Activated CD4-positive, alpha-beta T cell treated with anti-CD3 and anti-CD28 coated beads for 4 hours (primary cell): ENCODE results near the gene ANKFY1.
"Not testable (repeated sequence)": the region's sequence is repeated elsewhere in the genome, so short reads cannot be mapped to it uniquely, and the experiment has no call there.

Experiments used
- DNase-seq, 2 donors: peaks; one replicate each; pipeline ENCODE4 v3.0.0-alpha.2; 2020

The ANKFY1 gene

GRCh38 chr17:4152471-4152870 lies 111.3 kb downstream of the ANKFY1 start:
- no peak for DNase-seq

DNA sequence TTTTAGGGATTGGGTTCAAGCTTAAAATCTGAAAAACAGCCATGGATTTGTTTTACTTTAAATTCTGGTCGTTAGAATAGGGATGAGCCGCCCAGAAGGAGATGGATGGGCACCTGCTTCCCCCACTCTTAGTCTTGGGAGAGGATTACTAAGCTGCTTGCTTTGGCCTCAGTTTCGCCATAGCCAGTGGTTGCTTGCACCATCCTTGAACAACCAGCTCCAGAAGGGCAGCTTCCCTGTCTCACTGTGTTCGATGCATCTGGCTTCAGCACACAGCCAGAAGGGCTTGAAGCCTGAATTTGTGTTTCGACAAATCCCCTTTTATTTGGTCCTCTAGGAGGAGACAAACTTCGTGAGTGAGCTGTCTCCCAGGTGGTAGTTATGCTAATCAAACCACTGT lies 113.7 kb downstream of the ANKFY1 start:
- DNase-seq, result no peak

GRCh38 chr17:4148611-4149308 lies 115.0 kb downstream of the ANKFY1 start:
- DNase-seq, result no peak

GRCh38 chr17:4147751-4148310 lies 115.9 kb downstream of the ANKFY1 start:
- no peak for DNase-seq

GRCh38 chr17:4146641-4147040 lies 117.1 kb downstream of the ANKFY1 start:
- no peak for DNase-seq

GRCh38 chr17:4144422-4144747 lies 119.4 kb downstream of the ANKFY1 start:
- DNase-seq, result no peak

GRCh38 chr17:4143563-4144421 lies 120.0 kb downstream of the ANKFY1 start:
- peak; percentile 86 to 87 for DNase-seq

DNA sequence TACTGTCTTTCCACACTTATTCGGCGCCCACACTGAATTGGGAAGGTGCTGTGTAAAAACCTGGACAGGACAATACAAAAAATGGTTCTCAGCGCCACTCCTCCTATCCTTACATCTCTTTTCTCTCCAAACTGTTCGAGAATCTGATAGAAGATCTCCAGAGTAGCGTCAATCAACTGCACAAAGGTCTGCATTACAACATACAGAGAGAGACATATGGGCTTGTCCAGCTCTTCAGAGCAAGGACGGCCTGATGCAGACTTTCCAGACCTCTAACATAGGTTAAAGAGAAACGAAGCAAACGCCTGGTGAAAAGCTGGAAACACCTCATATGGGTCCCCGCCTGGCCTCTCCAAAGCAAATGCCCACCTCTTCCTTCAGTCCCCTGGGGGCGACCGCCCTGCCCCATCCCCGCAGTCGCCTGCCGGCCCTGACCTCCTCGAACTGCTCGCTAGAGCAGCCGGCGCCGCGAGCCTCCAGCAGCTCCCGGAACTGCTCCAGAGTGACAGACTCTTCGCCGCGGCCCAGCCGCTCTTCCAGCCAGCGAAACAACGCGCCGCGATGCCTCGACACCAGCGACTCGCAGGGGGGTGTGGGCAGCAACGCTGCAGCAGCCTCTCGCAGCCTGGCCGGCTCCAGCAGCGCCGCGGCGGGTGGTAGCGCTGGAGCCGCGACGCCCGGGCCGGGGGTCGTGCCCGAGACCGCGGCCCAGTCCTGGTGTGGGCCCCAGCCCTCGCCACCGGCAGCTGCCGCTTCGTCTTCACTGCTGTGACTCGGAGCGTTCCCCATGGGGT lies 121.5 kb downstream of the ANKFY1 start:
- peak; percentile 20 to 38 for DNase-seq

- DNase-seq, result no peak
Measured at GRCh38 chr17:4140125-4140524, 123.7 kb downstream of the ANKFY1 start.

DNA sequence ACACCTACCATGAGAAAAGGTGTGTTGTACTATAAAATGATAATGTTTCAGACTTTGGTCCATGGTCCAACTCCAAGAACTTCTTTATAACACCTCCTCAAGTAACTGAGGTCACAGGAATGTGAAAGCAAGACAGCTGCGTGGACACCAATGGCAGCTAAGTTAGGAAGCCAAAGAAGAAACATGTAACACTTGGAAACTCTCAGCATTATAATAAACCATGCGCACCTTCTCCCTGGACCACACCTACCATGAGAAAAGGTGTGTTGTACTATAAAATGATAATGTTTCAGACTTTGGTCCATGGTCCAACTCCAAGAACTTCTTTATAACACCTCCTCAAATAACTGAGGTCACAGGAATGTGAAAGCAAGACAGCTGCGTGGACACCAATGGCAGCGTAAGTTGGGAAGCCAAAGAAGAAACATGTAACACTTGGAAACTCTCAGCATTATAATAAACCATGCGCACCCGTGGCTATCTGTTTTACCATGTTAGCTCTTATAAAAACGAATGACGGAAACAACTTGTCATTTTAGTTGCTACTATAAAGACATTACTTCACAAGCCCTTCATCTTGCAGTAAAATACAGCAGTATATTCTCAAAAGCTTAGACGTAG lies 124.8 kb downstream of the ANKFY1 start:
- DNase-seq, result not testable (repeated sequence)

- DNase-seq, result no peak
Measured at GRCh38 chr17:4136373-4136772, 127.4 kb downstream of the ANKFY1 start.

DNA sequence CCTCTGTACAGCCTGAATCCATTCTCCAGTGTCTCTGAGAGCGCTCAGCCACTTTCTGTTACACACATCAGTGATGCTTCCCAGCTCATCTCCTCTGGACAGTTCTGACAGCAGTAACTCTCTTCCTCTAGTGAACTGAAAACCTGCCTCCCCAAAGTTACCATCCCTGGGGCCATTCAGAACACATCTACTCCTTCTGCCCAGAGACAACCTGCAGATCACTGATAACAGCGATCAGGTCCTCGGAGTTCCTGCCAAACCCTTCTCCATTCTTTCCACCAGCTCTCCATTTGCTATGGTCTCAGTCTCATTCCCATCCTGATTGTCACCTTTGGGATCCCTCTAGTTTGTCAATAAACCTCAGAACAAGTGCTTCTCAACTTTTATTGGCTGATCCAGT lies 128.3 kb downstream of the ANKFY1 start:
- no peak for DNase-seq

GRCh38 chr17:4134721-4135120 lies 129.1 kb downstream of the ANKFY1 start:
- DNase-seq, result no peak

DNA sequence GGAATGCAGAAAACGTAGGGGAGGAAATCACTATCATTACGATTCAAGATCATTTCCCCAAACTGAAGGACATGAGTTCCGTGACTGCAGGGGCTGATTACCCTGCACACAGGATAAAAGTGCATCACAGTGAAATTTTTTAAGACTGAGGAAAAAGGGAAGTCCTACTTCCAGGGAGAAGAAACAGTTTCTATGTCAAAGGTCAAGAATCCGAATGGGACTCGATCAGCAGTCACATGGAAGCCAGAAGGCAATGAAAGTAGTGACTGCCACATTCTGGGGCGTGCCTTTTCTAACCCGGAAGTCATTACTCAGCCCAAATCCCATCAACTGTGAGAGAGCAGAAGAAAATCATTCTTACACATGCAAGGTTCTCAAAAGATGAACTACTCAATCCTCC lies 133.1 kb downstream of the ANKFY1 start:
- DNase-seq, result no peak

DNA sequence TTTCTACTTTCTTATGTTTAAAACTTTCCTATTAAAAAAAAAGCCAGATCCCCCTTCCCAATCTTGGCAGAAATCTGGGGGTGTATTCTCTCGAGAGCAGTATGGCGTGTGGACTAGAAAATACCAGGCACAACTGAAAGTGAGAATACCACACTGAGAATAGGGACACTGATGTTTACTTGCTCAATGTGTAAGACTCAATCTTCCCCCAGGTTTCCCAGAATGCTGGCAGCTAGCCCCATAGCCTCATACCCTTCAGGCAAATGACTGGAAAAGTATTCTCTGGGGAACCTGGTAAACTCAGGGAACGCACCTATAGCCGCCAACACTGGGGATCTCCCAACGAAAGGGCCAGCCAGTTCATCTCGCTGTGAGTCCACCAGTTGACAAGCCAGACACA lies 136.2 kb downstream of the ANKFY1 start:
- DNase-seq, result no peak

- DNase-seq, result no peak
Measured at GRCh38 chr17:4125552-4125951, 138.2 kb downstream of the ANKFY1 start.

GRCh38 chr17:4124999-4125398 lies 138.8 kb downstream of the ANKFY1 start:
- no peak for DNase-seq

DNA sequence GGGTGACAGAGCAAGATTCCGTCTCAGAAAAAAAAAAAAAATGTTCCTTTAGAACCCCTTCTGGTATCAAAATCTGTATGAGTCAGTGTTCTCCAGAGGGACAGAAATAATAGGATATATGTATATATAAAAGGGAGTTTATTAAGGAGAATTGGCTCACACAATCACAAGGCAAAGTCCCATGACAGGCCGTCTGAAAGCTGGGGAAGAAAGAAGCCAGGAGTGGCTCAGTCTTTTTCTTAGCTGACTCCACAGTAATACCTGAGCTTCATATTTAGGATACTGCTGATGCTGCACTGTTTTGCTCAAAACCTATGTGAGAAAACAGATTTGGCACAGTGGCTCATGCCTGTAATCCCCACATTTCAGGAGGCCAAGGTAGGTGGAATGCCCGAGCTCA lies 143.4 kb downstream of the ANKFY1 start:
- DNase-seq, result no peak

- DNase-seq, result no peak
Measured at GRCh38 chr17:4119299-4119698, 144.5 kb downstream of the ANKFY1 start.

DNA sequence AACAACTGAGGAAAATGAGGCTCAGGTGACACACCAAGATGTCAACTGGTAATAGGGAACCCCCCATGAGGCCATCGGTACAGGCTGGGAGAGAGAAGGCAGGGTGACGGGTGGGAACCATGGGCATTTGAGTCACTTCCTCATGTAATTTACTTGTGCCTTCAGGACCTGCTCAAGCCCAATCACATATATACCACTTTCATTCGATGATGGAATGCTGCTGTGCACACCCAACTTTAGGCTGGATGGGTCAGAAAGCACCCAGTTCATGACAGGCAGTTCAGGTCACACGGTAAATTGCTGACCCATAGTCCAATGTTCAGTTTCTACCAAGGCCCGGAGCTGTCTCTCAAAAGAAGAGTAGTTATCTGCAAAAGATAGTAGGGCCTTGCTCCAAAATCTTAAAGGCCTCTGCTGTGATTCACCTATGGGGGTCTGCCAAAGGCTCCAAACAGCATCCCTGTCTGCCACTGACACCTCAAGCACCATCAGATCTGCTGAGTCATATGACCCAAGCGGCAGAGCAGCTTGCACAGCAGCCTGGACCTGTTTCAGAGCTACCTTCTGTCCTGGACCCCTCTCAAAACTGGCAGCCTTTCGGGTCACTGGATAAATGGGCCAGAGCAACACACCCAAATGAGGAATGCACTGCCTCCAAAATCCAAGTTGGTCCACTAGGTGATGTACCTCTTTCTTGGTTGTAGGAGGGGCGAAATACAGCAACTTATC lies 145.6 kb downstream of the ANKFY1 start:
- DNase-seq, result no peak

DNA sequence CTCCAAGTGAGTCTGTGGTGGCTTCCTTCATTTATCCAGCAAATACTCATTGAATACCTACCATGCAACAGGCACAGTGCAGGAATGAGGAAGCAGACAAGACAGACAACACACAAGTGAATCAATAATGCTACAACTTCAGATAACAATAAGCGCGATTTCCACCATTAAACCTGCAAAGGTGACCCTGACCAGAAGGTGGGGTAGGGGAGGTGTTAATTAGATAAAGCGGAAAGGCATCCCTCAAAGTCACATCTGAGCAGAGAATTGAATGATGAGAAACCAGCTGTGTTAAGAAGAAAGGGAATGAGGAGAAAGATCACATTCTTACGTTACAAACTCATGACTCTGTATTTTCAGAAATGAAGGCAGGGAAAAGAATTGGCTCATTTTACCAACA lies 147.3 kb downstream of the ANKFY1 start:
- DNase-seq, result no peak
